ENCODE results near the gene MAPK8IP3. TPM values are rescaled to one million over a fixed set of nuclear protein-coding genes. Genes with fewer than 3 reads are reported as not detected.

The MAPK8IP3 gene
- total RNA-seq, 1 experiment from 2014 or later = 72.3 TPM

GRCh38 chr16:1752853-1753252, 46.9 kb downstream of the MAPK8IP3 start (continued):
- TF ChIP-seq ARID4B (CRISPR knock-in tag; IDR thresholded peaks at IDR 0.05; ENCODE audit: borderline replicate concordance) = no peak
- TF ChIP-seq PRDM15 (CRISPR knock-in tag; IDR thresholded peaks at IDR 0.05) = no peak
- TF ChIP-seq SP1 (CRISPR knock-in tag; conservative IDR thresholded peaks at IDR 0.05) = no peak
- no peak for TF ChIP-seq JUN (CRISPR knock-in tag; IDR thresholded peaks at IDR 0.05)
- TF ChIP-seq ZNF425 (CRISPR knock-in tag; conservative IDR thresholded peaks at IDR 0.05) = no peak
- TF ChIP-seq FOXK1 (CRISPR knock-in tag; IDR thresholded peaks at IDR 0.05) = no peak
- no peak for TF ChIP-seq TEAD1 (CRISPR knock-in tag; IDR thresholded peaks at IDR 0.05)
- no peak for TF ChIP-seq ZNF263 (CRISPR knock-in tag; IDR thresholded peaks at IDR 0.05; ENCODE audit: low read depth)
- no peak for TF ChIP-seq ZNF423 (CRISPR knock-in tag; IDR thresholded peaks at IDR 0.05)
- no peak for TF ChIP-seq ZSCAN18 (CRISPR knock-in tag; IDR thresholded peaks at IDR 0.05)
- no peak for TF ChIP-seq USF1 (CRISPR knock-in tag; IDR thresholded peaks at IDR 0.05)
- no peak for TF ChIP-seq ZNF232 (CRISPR knock-in tag; IDR thresholded peaks at IDR 0.05)
- TF ChIP-seq ZMAT4 (CRISPR knock-in tag; IDR thresholded peaks at IDR 0.05) = no peak

GRCh38 chr16:1754204-1754603, 48.2 kb downstream of the MAPK8IP3 start:
- DNase-seq (ENCODE audit: low spot score) (no peak), ATAC-seq (no peak)
- ChIA-PET POLR2A (no interaction called here), CTCF (interaction anchor here (1.8 kb wide), 1 partner anchor 31 kb away, joined by 6 read pairs; no protein-coding TSS in a partner anchor)
- Mint-ChIP-seq H3K27ac (no peak overlapping the region), H3K36me3 (peaks cover 11% of the 10 kb centered on the region; the same call in 1 of the 2 replicates), H3K4me3 (no peak overlapping the region), H3K27me3 (ENCODE audit: low read depth) (no peaks in the 10 kb centered on the region), H3K9me3 (no peaks in the 10 kb centered on the region), H3K4me1 (no peaks in the 10 kb centered on the region)
- no peak for TF ChIP-seq ATF6 (CRISPR knock-in tag; IDR thresholded peaks at IDR 0.05)
- TF ChIP-seq NFE2L1 (CRISPR knock-in tag; IDR thresholded peaks at IDR 0.05) = no peak
- TF ChIP-seq STAT6 (CRISPR knock-in tag; conservative IDR thresholded peaks at IDR 0.05; ENCODE audit: low read depth) = no peak
- no peak for TF ChIP-seq CTCF (IDR thresholded peaks at IDR 0.05)
